IMR-90 (cell line): ENCODE data around the gene KRT38.

Source experiments
- FOS ChIP-seq: fragments of 150-350 bp; IDR thresholded peaks from 2 replicates; pipeline ENCODE4 v1.6.1; 2016; ENCODE audit warnings: low read depth, low read length
- POLR2A ChIP-seq: IDR thresholded peaks from 2 replicates; pipeline ENCODE4 v1.6.1; 2012; ENCODE audit warnings: mild to moderate bottlenecking, low read depth, low read length
- RAD21 ChIP-seq: IDR thresholded peaks from 2 replicates; pipeline ENCODE4 v1.6.1; 2012; ENCODE audit warnings: low read length, improper control_type of control experiment
- RFX5 ChIP-seq: IDR thresholded peaks from 2 replicates; pipeline ENCODE4 v1.8.0; 2012; ENCODE audit warnings: low read depth, mild to moderate bottlenecking, low read length, moderate library complexity
- TF ChIP-seq, protein P1 (sequence below): conservative IDR thresholded peaks from 2 replicates; pipeline ENCODE4 v1.5.1; 2012; ENCODE audit warnings: mild to moderate bottlenecking, low read depth, low read length, improper control_type of control experiment

DNA sequence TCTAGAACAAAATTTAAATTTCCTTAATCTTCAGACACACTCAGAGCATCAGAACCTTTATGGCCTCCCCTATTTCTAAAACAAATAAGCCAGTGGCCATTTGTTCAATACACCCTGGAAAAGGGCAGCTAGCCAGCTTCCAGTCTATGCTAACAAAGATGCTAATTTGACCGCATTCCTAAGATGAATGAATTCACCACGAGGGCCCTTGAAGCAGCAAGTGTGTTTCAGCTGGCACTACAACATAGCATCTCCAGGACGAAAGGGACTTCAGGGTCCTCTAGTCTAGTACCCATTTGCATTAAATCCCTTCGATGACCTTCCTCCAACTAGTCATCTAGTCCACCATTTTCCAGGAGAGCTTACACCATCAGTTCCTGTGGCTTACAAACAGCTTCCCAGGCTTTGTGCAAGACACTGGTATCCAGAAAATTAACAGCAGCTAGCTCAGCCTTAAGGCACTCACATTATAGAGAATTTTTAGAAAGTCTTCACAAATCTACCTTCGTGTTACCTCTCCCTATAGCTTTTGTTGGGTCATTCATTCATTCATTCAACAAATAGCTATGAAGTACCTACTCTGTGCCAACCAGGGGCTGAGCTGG is 27.3 kb downstream of the KRT38 start:
- TF ChIP-seq FOS = no peak
- TF ChIP-seq, protein P1, sequence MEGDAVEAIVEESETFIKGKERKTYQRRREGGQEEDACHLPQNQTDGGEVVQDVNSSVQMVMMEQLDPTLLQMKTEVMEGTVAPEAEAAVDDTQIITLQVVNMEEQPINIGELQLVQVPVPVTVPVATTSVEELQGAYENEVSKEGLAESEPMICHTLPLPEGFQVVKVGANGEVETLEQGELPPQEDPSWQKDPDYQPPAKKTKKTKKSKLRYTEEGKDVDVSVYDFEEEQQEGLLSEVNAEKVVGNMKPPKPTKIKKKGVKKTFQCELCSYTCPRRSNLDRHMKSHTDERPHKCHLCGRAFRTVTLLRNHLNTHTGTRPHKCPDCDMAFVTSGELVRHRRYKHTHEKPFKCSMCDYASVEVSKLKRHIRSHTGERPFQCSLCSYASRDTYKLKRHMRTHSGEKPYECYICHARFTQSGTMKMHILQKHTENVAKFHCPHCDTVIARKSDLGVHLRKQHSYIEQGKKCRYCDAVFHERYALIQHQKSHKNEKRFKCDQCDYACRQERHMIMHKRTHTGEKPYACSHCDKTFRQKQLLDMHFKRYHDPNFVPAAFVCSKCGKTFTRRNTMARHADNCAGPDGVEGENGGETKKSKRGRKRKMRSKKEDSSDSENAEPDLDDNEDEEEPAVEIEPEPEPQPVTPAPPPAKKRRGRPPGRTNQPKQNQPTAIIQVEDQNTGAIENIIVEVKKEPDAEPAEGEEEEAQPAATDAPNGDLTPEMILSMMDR = no peak
- no peak for TF ChIP-seq RFX5
- TF ChIP-seq RAD21 = no peak
- TF ChIP-seq POLR2A = no peak
